ENCODE measurements around the gene GCG.

The GCG gene

GRCh38 chr2:162113088-162113775 lies 38.8 kb downstream of the GCG start:
- H3K4me3 ChIP-seq (ENCODE audit: low read depth in 1 of 2, low read length in 1 of 2), result no peak overlapping the region
- H3K36me3 ChIP-seq, result no peaks in the 10 kb centered on the region
- peaks cover 19 to 23% of the 10 kb centered on the region in 2 experiments for H3K4me1 ChIP-seq (ENCODE audit: control insufficient read depth in 1 of 2, insufficient read depth in 1 of 2, low read depth in 1 of 2, low read length in 1 of 2)
- no peaks in the 10 kb centered on the region for H3K27me3 ChIP-seq
- TF ChIP-seq CTCF (IDR thresholded peaks at IDR 0.05), result no peak
- H3K27ac ChIP-seq, result no peak overlapping the region
- no peaks in the 10 kb centered on the region for H3K9me3 ChIP-seq

GRCh38 chr2:162111958-162112850 lies 39.8 kb downstream of the GCG start:
- Histone ChIP-seq H3K9me3 (no peaks in the 10 kb centered on the region), H3K4me1 (ENCODE audit: control insufficient read depth in 1 of 2, insufficient read depth in 1 of 2, low read depth in 1 of 2, low read length in 1 of 2) (peaks cover 19 to 23% of the 10 kb centered on the region in 2 experiments), H3K4me3 (ENCODE audit: low read depth in 1 of 2, low read length in 1 of 2) (no peak overlapping the region), H3K27me3 (no peaks in the 10 kb centered on the region), H3K36me3 (no peaks in the 10 kb centered on the region), H3K27ac (no peak overlapping the region)
- no peak for TF ChIP-seq CTCF (IDR thresholded peaks at IDR 0.05)

- H3K27me3 ChIP-seq, result no peaks in the 10 kb centered on the region
- H3K4me1 ChIP-seq (ENCODE audit: control insufficient read depth in 1 of 2, insufficient read depth in 1 of 2, low read depth in 1 of 2, low read length in 1 of 2), result peaks cover 4 to 7% of the 10 kb centered on the region in 2 experiments
- no peak for TF ChIP-seq CTCF (IDR thresholded peaks at IDR 0.05)
- H3K27ac ChIP-seq, result no peak overlapping the region
- H3K36me3 ChIP-seq, result no peaks in the 10 kb centered on the region
- H3K9me3 ChIP-seq, result no peaks in the 10 kb centered on the region
- H3K4me3 ChIP-seq (ENCODE audit: low read depth in 1 of 2, low read length in 1 of 2), result no peak overlapping the region
These were observed 44.6 kb downstream of the GCG start for GRCh38 chr2:162107361-162107901.

GRCh38 chr2:162106746-162107145 lies 45.3 kb downstream of the GCG start:
- no peak for TF ChIP-seq CTCF (IDR thresholded peaks at IDR 0.05)

GRCh38 chr2:162106146-162106551 lies 45.9 kb downstream of the GCG start:
- H3K27me3 ChIP-seq, result no peaks in the 10 kb centered on the region
- no peaks in the 10 kb centered on the region for H3K9me3 ChIP-seq
- no peaks in the 10 kb centered on the region for H3K36me3 ChIP-seq
- no peak for TF ChIP-seq CTCF (IDR thresholded peaks at IDR 0.05)
- H3K4me1 ChIP-seq (ENCODE audit: control insufficient read depth in 1 of 2, insufficient read depth in 1 of 2, low read depth in 1 of 2, low read length in 1 of 2), result no peaks in the 10 kb centered on the region
- H3K4me3 ChIP-seq (ENCODE audit: low read depth in 1 of 2, low read length in 1 of 2), result no peak overlapping the region
- no peak overlapping the region for H3K27ac ChIP-seq

More at GRCh38 chr2:162106746-162107145, 45.3 kb downstream of the GCG start:
- H3K36me3 ChIP-seq, result no peaks in the 10 kb centered on the region
- H3K4me1 ChIP-seq (ENCODE audit: control insufficient read depth in 1 of 2, insufficient read depth in 1 of 2, low read depth in 1 of 2, low read length in 1 of 2), result no peaks in the 10 kb centered on the region
- no peak overlapping the region for H3K27ac ChIP-seq
- H3K9me3 ChIP-seq, result no peaks in the 10 kb centered on the region
- H3K4me3 ChIP-seq (ENCODE audit: low read depth in 1 of 2, low read length in 1 of 2), result no peak overlapping the region
- H3K27me3 ChIP-seq, result no peaks in the 10 kb centered on the region

All from neutrophil (primary cell).